GM19193 (cell line): ENCODE data around the gene IP6K3.

Experiments
- POLR2A ChIP-seq: IDR thresholded peaks from 4 replicates; pipeline ENCODE4 v1.6.1; 2011; ENCODE audit not compliant: insufficient read depth, insufficient read length; ENCODE audit errors: extremely low read depth

IP6K3 gene, protein sequence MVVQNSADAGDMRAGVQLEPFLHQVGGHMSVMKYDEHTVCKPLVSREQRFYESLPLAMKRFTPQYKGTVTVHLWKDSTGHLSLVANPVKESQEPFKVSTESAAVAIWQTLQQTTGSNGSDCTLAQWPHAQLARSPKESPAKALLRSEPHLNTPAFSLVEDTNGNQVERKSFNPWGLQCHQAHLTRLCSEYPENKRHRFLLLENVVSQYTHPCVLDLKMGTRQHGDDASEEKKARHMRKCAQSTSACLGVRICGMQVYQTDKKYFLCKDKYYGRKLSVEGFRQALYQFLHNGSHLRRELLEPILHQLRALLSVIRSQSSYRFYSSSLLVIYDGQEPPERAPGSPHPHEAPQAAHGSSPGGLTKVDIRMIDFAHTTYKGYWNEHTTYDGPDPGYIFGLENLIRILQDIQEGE

DNA sequence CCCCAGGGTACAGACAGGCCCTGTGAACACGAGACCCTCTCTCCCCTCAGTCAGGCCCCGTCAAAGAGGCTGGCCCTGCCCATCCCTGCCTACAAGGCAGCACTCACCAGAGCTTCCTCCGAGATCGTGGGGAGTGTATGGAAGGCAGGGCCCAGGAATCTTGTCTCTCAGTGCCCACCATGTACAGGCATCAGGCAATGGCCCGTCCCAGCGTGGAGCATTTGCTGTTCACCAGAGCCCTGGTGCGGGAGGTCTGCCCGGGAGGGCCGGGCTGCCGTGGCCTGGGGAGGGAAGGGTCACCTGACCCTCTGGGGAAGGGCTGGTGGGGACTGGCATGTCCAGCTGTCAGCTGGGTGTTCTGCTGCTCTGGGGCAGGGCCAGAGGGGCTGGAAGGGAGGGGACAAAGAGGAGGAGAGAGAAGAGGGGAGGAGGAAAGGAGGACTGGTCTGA, at the start of gene IP6K3:
Gene IP6K3, minus strand, starts transcription at position 255 of the 450 bp plus-strand sequence. CDS start 11,429 bp downstream, outside the sequence.
- TF ChIP-seq POLR2A, result no peak

DNA sequence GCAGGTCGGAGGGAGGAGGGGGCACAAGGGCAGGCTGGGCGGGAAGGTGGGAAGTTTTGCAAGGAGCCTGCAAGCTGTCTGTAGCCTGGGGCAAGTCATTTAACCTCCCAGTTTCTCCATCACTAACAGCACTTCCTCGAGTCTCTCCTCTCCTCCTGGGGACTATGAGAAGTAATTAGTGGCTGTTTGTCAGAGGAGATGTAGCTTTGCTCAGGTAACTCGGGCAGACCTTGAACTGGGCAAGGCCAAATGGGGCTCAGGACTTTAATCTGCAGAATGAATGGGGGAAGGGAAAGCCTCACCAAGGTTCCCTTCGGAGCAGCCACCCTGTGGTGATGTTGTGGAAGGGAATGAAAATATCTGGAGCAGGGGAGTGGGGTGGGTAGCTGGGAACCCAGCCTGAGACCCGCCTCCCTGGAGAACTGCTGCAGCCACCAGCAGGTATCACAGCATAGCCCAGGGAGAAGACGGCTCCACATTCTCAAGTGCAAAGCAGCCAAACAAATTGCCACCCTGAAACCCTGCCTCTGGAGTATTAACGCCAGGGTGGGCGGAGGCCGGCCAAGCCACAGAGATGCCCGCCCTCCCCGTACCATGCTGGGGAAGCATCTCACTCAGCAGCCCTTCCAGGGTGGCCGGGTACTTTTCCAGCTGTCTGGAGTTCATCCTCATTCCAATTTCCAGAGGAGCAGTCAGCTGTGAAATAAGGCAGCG, 48.4 kb upstream of the IP6K3 start:
- no peak for TF ChIP-seq POLR2A

DNA sequence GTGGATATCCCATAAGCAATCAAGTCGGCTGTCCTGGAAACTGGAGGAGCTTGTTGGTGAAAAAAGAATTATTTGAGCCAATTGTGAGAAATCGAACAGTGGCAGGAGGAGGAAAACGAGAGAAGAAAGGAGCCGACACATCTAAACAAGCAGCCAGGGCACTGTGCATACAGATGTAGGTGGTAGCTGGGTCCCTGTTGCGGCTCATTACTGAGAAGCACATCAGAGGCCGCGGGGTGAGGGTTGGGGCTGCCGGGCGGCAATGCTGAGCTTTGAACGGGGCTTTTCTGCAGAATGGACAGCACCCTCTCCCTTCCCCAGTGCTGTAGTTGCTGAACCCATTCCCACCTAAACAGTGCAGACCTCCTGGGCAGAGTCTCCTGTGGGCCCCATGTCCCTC, 46.3 kb upstream of the IP6K3 start:
- no peak for TF ChIP-seq POLR2A

DNA sequence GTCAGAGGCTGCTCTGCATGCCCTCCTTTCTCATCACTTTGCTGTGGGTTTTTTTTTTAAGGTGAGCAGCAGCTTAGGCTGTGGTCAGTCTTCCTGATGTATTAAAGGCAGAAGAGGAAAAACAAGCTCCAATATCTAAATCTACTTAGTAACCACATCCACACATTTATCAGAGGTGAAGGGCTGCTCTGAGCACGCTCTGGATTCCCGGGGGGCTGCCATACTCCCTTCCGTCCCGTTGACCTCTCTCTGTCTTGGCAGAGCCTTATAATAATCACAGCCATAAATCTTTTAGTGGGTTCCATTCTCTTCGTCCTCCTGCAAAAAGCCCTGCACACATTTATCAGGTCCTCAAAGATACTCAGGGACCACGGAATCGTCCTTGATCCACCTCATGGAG, 44.9 kb upstream of the IP6K3 start:
- no peak for TF ChIP-seq POLR2A

DNA sequence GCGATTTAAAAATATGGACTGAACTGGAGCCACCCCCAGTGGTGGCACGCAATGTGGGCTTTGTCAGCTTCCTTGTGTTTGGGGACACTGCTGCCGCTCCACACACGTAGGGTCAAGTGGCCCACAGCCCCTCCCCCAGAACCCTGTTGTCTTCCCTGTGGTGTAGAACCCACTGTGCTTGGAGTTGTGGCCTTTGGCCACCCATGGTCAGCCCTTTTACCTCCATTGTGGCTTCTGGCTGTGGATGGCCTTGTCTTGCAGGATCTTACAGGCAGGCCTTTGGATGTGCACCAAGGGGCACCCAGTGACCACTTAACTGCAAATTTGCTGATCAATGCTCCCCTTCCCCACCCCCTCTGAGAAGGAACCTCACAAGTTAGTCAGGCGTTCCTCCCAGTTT, 44.2 kb upstream of the IP6K3 start:
- no peak for TF ChIP-seq POLR2A

DNA sequence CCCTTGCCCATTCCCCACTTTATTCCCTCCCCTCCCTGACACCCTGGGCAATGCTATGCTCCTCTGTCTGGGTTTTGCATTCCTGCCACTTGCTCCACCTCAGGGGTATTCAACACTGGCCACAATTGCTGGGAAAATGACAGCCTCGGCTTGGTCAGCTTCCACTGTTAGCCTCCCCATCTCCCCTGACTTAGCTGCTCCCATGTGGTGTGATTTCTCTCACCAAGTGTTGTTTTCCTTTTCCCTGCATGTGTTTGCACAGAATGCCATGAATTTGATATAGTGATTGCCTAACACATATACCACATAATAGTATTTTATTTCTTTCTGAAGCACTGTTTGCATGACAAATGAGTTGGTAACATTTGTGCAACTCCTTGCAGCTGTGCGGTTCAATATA, 43.7 kb upstream of the IP6K3 start:
- TF ChIP-seq POLR2A, result no peak

DNA sequence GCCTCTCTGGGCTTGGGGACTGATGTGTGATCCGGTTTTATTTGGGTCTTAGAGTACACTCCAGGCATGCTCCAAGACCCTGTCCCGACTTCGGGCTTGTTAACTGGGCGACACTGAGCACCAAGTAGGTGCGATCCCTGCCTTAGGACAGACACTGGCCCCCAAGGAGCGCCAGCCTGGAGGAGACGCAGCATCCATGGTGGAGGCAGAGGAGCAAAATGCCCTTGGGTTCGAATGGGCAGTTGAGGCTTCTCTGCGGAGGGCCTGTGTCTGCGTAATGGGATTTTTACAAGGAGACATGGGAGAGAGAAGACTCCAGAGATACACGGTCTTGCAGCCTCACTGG, 42.8 kb upstream of the IP6K3 start:
- no peak for TF ChIP-seq POLR2A

DNA sequence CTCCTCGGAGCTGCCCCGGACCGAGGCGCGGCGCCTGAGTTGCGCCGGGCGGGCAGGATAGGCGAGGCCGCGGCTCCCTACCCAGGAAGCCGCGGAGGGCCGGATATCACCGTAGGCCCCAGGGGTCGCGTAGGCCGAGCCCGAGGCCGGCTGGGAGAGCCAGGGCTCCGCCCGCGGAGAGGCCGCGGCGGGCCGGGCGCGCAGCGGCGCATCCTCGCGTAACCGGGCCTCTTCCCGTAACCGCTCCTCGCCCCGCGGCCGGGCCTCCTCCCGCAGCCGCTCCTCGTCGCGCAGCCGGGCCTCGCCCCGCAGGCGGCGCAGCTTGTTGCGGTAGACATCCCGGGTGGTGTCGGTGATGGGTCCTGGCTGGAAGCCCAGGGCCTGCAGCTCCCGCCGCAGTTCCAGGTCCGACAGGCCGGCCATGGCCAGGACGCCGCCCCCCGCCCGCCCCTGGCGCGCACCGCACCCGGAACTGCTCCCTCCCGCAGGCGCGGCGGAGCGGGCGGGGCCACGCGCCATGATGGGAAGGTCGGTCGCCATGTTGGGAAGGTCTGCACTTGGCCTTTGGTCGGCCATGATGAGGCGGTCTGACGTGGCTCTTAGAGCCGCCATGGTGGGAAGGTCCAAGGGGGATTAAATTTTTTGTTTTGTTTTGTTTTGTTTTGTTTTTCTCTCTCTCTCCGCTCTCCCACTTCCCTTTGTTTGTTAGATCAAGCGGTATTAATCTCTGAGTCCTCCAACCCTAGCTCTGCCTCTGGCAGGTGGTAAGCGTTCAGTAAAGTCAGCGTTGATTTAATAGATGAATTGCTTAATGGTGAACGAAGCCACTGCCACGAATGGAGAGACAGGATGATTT, 42.2 kb upstream of the IP6K3 start, which contains the start of gene LEMD2:
Gene LEMD2, minus strand, starts transcription at position 437 of the 856 bp plus-strand sequence. Its CDS starts 14 bp downstream, at position 423.
- TF ChIP-seq POLR2A, result peak; percentile 74

DNA sequence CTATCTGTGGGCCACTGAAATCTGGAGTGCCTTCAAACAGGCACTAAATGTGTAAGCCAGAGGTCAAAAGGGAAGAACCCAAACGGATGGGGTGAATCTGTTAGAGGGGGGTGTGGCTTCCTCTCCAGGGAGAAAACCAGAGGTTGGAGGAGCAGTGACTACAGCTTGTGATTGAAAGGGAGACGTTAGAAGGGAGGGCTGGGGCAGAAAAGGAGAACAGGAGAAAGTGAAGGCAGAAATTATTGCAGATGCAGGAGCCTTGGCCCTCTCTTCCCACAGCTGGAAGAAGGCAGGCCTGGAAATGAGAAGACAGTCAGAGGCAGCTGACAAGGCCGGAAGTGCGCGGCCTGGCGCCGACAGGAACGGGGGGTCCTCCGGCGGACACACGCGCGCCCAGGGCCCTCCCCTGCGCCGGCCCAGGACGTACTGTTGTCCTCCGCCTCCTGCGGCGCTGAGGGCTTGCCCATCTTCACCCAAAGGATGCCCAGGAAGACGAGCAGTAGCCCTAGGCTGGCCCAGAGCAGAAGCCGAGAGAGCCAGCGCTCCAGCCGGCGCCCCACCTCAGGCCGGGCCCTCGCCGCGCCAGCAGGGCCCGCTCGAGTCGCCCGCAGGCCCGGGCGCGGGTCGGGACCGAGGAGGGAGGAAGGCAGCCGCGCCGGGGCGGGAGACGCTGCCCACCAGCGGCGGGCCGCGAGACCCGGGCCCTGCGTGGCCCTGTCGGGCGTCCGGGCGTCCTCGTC, 41.4 kb upstream of the IP6K3 start:
- TF ChIP-seq POLR2A, result peak; percentile 43

DNA sequence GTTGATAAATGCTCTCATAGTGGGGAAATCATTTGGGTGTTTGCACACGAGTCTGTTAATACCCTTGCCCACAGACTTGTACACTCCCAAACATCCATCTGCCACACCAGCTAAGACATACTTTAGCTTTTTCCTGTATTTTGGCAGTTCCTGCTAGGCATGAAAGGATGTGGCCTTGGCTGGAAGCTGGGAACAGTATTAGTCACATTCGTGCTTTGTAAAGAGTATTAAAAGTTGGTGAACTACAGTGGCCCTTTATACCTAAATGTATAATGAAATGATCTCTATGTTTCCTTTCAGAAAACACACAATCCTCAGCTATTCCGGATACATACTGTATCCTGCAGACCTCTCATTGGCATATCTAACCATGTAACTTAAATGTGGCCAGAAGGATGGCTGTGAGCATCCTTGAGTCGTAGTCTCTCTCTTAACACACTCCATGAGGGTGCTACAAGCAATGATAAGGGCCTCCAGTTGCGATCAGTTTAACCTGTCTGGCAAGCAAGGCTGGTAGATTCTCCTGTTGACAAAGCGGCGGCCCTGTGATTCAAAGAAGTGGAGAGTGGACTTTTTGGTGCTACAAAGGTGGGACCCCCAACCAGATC, 40.7 kb upstream of the IP6K3 start:
- no peak for TF ChIP-seq POLR2A

DNA sequence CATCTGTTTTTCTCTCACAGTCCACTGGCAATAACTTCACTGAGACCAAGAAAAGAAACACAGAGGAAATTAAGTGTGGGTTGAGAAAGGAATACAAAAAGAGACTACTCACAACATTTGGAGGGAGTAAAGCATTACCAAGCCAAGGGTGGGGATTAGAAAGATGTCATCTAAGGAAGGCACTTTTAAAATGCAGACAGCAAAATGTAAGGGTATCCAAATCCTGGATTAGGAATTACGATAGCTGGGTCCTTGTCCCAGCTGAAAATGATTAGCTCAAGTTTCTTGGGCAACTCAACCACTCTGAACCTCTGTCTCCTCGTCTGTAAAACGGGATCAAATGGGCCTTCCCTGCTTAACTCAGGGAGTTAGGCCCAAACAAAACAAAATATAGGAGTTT, 40.0 kb upstream of the IP6K3 start:
- TF ChIP-seq POLR2A, result no peak

DNA sequence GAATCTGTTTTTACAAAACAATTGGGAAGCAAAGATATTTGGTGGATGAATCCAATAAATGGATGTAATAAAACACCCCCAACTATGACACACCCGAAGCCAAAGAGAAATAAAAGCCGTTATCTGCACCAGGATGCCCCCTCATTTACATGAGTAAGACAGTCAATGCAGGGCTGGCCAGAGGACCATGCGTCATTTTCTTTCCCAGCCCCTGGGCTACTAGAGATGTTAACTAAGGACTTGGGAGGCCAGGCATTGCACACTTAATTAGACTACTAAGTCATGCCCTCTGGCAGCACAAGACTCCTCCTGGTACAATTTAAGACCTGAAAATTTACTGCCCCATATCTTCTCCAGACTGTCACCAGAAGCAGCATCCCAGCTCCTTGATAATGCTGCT, 39.1 kb upstream of the IP6K3 start:
- TF ChIP-seq POLR2A, result no peak

DNA sequence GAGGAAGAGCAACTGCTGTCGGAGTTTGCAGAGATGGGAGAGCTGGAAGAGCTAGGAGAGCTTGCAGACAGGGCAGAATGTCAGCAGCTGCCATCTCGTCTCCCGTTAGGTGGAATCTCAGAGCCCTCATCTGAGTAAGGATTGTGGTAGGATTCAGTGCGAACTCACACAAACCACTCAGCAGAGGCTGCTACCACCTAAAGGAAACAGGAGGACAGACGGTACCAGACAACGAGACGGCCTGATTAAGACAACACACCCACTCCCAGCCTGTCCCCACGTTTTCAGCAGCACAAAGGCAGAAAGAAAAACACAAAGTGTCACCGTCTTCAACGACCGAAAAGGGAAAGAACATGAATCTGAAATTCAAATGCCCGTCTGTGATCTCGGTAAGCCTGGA, 38.1 kb upstream of the IP6K3 start:
- TF ChIP-seq POLR2A, result no peak
